GM12878 (cell line): ENCODE measurements around the gene FAM171A1. TPM values are rescaled to one million over a fixed set of nuclear protein-coding genes. Genes with fewer than 3 reads are reported as not detected.

ENCODE experiments used
- ATAC-seq: fragments of 200-7000 bp; cut with Tn5 transposase; 3 replicates; pipeline ENCODE4 v1.9.1; 2020; ENCODE audit warnings: mild to moderate bottlenecking, moderate library complexity
- BruUV-seq: library from RNA; stranded (reverse); fragments of 400-500 nt; replicated peaks from 2 replicates; lab custom pipeline; 2021; lab: Mats Ljungman, UMichigan
- CTCF ChIA-PET: fragments of 300-600 bp; sonication (Branson Sonifier 250); formaldehyde crosslinking; extraction: SDS; loops from one replicate; lab custom pipeline; 2021; ENCODE audit warnings: inconsistent platforms; lab: Yijun Ruan, JAX
- POLR2A ChIA-PET: fragments of 350-600 bp; formaldehyde crosslinking; extraction: SDS; loops from one replicate; lab custom pipeline; 2021; ENCODE audit warnings: inconsistent platforms; lab: Charles Lee
- RAD21 ChIA-PET: fragments of 300-600 bp; sonication (Branson Sonifier 250); formaldehyde crosslinking; loops from one replicate; lab custom pipeline; 2023; ENCODE audit warnings: antibody characterized with exemption; ENCODE audit not compliant: unreplicated experiment; lab: Charles Lee
- SMC1A ChIA-PET: fragments of 300-600 bp; sonication (Branson Sonifier 250); formaldehyde crosslinking; loops from one replicate; lab custom pipeline; 2023; ENCODE audit not compliant: unreplicated experiment, uncharacterized antibody; lab: Charles Lee
- DNase-seq: peaks from one replicate; pipeline ENCODE4 v3.0.0-alpha.2; 2011; ENCODE audit warnings: low read depth, low spot score
- FAIRE-seq: peaks from 3 replicates; lab custom pipeline; 2011; peaks lifted over from hg19 to GRCh38; lab: Jason Lieb, UNC
- H2AFZ ChIP-seq: 2 replicates; pipeline ENCODE4 v1.6.0; 2011; ENCODE audit warnings: low read depth, low read length, control low read depth; ENCODE audit not compliant: control insufficient read depth
- H3K27ac ChIP-seq: 2 replicates; pipeline ENCODE4 v1.5.1; 2011; ENCODE audit warnings: control low read depth; ENCODE audit not compliant: control insufficient read depth, insufficient read depth
- H3K27me3 ChIP-seq, 2 experiments: replicated peaks in 1 of 2; 2 replicates each; pipeline versions ENCODE4 v1.6.0 to v1.6.1; 2011; ENCODE audit warnings: low read length in 1 of 2; ENCODE audit not compliant: control insufficient read depth in 2 of 2, insufficient read depth in 2 of 2
- H3K36me3 ChIP-seq, 2 experiments: 2 replicates each; pipeline ENCODE4 v1.5.1; 2011; ENCODE audit warnings: low read length in 1 of 2; ENCODE audit not compliant: control insufficient read depth in 2 of 2, insufficient read depth in 2 of 2
- H3K4me1 ChIP-seq: 2 replicates; pipeline ENCODE4 v1.6.1; 2011; ENCODE audit warnings: mild to moderate bottlenecking, low read length, moderate library complexity, mixed read lengths; ENCODE audit not compliant: control insufficient read depth, insufficient read depth
- H3K4me2 ChIP-seq: 2 replicates; pipeline ENCODE4 v1.6.0; 2011; ENCODE audit warnings: control low read depth; ENCODE audit not compliant: control insufficient read depth, insufficient read depth
- H3K4me3 ChIP-seq: fragments of 200-600 bp; sonication (generic); 2 replicates; pipeline ENCODE4 v1.5.1; 2016
- H3K79me2 ChIP-seq: 2 replicates; pipeline ENCODE4 v1.6.0; 2011; ENCODE audit warnings: low read length; ENCODE audit not compliant: control insufficient read depth, insufficient read depth
- H3K9ac ChIP-seq: 2 replicates; pipeline ENCODE4 v1.8.0; 2011; ENCODE audit warnings: low read length, control low read depth, mixed read lengths; ENCODE audit not compliant: control insufficient read depth, insufficient read depth
- H3K9me3 ChIP-seq: replicated peaks from 3 replicates; pipeline ENCODE4 v1.5.1; 2011; ENCODE audit warnings: mild to moderate bottlenecking, low read length; ENCODE audit not compliant: control insufficient read depth, insufficient read depth
- H4K20me1 ChIP-seq: 2 replicates; pipeline ENCODE4 v1.6.0; 2011; ENCODE audit not compliant: control insufficient read depth, insufficient read depth
- CREM ChIP-seq: IDR thresholded peaks from 2 replicates; pipeline ENCODE4 v1.6.1; 2014; ENCODE audit warnings: antibody characterized with exemption, low read depth
- GATAD2B ChIP-seq: fragments of 450-650 bp; conservative IDR thresholded peaks from 2 replicates; pipeline ENCODE4 v1.6.1; 2017; ENCODE audit warnings: low read depth, mild to moderate bottlenecking, moderate library complexity
- MEF2B ChIP-seq: fragments of 450-650 bp; IDR thresholded peaks from 2 replicates; pipeline ENCODE4 v1.6.1; 2018; ENCODE audit warnings: mild to moderate bottlenecking, moderate library complexity; ENCODE audit not compliant: partially characterized antibody, poor library complexity, severe bottlenecking
- WGBS: methylation state at CpG from one replicate; pipeline ENCODE4 v1.1.6; 2016; ENCODE audit warnings: low lambda C conversion rate; ENCODE audit not compliant: insufficient replicate concordance, insufficient coverage; ENCODE audit errors: missing lambda C conversion rate; 5-methylcytosine and 5-hydroxymethylcytosine counted together
- in situ Hi-C: fragments of 300-500 bp; cut with MboI; formaldehyde crosslinking; loops from 9 replicates; pipeline ENCODE4 v1.14.3; 2018; ENCODE audit warnings: mixed read lengths
- intact Hi-C: fragments of 100-400 bp; cut with micrococcal nuclease; formaldehyde crosslinking; loops from one replicate; pipeline ENCODE4 v1.14.2; 2022; ENCODE audit not compliant: unreplicated experiment
- polyA plus RNA-seq, 11 experiments: library from polyadenylated mRNA; depleted of rRNA in 4 of 11; unstranded in 6 of 11; stranded (reverse) in 5 of 11; fragments of >200 nt; fragmentation: Nextera tagmentation in 4 of 11; fragmentation: Illumina TruSeq in 1 of 11; extraction: Ambion mirVana in 4 of 11; extraction: Trizol in 1 of 11; gene quantifications; 1 replicate in 1 of 11; 2 replicates in 10 of 11; pipeline versions ENCODE4 v1.2.1 to v1.2.3, GENCODE V29; 2011 to 2016; ENCODE audit warnings: inconsistent platforms in 2 of 11, missing spikeins in 2 of 11, low read depth in 1 of 11
- total RNA-seq, 4 experiments: library from RNA; depleted of rRNA in 3 of 4; stranded (reverse); fragments of >200 nt in 3 of 4; fragmentation: Illumina TruSeq in 1 of 4; extraction: Trizol in 1 of 4; gene quantifications; 2 replicates each; pipeline versions ENCODE4 v1.2.1 to v1.2.3, GENCODE V29; 2013 to 2021
- TF ChIP-seq, protein P1 (sequence below): IDR thresholded peaks from 2 replicates; pipeline ENCODE4 v1.6.1; 2012; ENCODE audit warnings: mild to moderate bottlenecking, low read depth, low read length

Gene FAM171A1
- total and polyA plus RNA-seq, 10 of the 15 experiments (the other 5 are each of a cell fraction or from before 2014, with no cell fraction given) = 0.05 to 0.28 (median 0.10) TPM; not detected in 1

- no peak for ATAC-seq
- no peaks in the 10 kb centered on the region; the same call in 2 of the 3 replicates for H3K9me3 ChIP-seq
- no peak overlapping the region for H3K27ac ChIP-seq
- FAIRE-seq = no peak
- peaks cover 0 to 1% of the 10 kb centered on the region in 2 experiments; a peak in 1 of 4 replicates for H3K27me3 ChIP-seq
- CTCF ChIA-PET = no interaction called here
- no peaks in the 10 kb centered on the region for H3K36me3 ChIP-seq
- H4K20me1 ChIP-seq = no peaks in the 10 kb centered on the region
- in situ Hi-C loops = no loop called here
- RAD21 ChIA-PET = no interaction called here
- intact Hi-C loops = no loop called here
- no peaks in the 10 kb centered on the region for H3K4me1 ChIP-seq
- H3K79me2 ChIP-seq = no peaks in the 10 kb centered on the region
- no TSS peak for BruUV-seq
- H3K9ac ChIP-seq = no peak overlapping the region
- H3K4me3 ChIP-seq = no peak overlapping the region
- H3K4me2 ChIP-seq = no peak overlapping the region
- SMC1A ChIA-PET = no interaction called here
- 52% methylated on average over 9 of the region's 9 CpGs for WGBS
- POLR2A ChIA-PET = no interaction called here
- H2AFZ ChIP-seq = no peak overlapping the region
- TF ChIP-seq, protein P1, sequence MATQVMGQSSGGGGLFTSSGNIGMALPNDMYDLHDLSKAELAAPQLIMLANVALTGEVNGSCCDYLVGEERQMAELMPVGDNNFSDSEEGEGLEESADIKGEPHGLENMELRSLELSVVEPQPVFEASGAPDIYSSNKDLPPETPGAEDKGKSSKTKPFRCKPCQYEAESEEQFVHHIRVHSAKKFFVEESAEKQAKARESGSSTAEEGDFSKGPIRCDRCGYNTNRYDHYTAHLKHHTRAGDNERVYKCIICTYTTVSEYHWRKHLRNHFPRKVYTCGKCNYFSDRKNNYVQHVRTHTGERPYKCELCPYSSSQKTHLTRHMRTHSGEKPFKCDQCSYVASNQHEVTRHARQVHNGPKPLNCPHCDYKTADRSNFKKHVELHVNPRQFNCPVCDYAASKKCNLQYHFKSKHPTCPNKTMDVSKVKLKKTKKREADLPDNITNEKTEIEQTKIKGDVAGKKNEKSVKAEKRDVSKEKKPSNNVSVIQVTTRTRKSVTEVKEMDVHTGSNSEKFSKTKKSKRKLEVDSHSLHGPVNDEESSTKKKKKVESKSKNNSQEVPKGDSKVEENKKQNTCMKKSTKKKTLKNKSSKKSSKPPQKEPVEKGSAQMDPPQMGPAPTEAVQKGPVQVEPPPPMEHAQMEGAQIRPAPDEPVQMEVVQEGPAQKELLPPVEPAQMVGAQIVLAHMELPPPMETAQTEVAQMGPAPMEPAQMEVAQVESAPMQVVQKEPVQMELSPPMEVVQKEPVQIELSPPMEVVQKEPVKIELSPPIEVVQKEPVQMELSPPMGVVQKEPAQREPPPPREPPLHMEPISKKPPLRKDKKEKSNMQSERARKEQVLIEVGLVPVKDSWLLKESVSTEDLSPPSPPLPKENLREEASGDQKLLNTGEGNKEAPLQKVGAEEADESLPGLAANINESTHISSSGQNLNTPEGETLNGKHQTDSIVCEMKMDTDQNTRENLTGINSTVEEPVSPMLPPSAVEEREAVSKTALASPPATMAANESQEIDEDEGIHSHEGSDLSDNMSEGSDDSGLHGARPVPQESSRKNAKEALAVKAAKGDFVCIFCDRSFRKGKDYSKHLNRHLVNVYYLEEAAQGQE = no peak
- TF ChIP-seq GATAD2B (no peak), CREM (no peak), MEF2B (no peak)
- DNase-seq = no peak
Observed at GRCh38 chr10:15316145-15316544, 54.9 kb downstream of the FAM171A1 start.
